Retinal pigment epithelial cell (primary cell): ENCODE data around the gene OTUD1.

Experiments
- DNase-seq: peaks from one replicate; pipeline ENCODE4 v3.0.0-alpha.2; 2010; ENCODE audit warnings: low read depth
- H3K4me3 ChIP-seq: 2 replicates; pipeline ENCODE4 v1.5.1; 2011; ENCODE audit warnings: mild to moderate bottlenecking, low read length, control low read depth, moderate library complexity
- TF ChIP-seq, protein P1 (sequence below): conservative IDR thresholded peaks from 2 replicates; pipeline ENCODE4 v1.5.1; 2011; ENCODE audit warnings: low read depth, low read length, control low read depth, inconsistent platforms

The OTUD1 gene

DNA sequence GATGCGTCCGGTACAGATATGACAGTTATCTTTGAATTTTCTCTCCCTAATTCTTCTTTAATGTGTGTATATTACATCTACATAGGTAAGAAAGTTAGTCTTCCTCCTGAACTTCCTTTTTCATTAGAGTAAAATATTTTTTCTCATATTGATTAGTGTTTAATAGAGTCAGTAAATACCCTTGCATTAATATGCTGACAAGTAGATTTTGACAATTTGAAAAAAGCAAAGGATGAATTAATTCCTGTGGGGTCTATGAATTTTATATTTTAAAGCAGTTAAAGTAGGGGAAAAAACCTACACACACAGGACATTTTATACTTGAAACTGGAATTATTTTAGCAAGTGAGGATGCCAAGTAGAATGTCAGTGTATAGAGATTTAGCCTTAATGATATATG, 9.4 kb downstream of the OTUD1 start:
- TF ChIP-seq, protein P1, sequence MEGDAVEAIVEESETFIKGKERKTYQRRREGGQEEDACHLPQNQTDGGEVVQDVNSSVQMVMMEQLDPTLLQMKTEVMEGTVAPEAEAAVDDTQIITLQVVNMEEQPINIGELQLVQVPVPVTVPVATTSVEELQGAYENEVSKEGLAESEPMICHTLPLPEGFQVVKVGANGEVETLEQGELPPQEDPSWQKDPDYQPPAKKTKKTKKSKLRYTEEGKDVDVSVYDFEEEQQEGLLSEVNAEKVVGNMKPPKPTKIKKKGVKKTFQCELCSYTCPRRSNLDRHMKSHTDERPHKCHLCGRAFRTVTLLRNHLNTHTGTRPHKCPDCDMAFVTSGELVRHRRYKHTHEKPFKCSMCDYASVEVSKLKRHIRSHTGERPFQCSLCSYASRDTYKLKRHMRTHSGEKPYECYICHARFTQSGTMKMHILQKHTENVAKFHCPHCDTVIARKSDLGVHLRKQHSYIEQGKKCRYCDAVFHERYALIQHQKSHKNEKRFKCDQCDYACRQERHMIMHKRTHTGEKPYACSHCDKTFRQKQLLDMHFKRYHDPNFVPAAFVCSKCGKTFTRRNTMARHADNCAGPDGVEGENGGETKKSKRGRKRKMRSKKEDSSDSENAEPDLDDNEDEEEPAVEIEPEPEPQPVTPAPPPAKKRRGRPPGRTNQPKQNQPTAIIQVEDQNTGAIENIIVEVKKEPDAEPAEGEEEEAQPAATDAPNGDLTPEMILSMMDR = no peak
- H3K4me3 ChIP-seq = no peak overlapping the region
- DNase-seq = no peak

- H3K4me3 ChIP-seq = no peak overlapping the region
- no peak for DNase-seq
- TF ChIP-seq, protein P1 = no peak
Measured at GRCh38 chr10:23448802-23449570, 10.1 kb downstream of the OTUD1 start.

- TF ChIP-seq, protein P1 = no peak
- no peak for DNase-seq
- H3K4me3 ChIP-seq = no peak overlapping the region
Measured at GRCh38 chr10:23452033-23452655, 13.3 kb downstream of the OTUD1 start.

GRCh38 chr10:23453465-23453864, 14.6 kb downstream of the OTUD1 start:
- H3K4me3 ChIP-seq = no peak overlapping the region
- DNase-seq = no peak
- TF ChIP-seq, protein P1 = no peak

GRCh38 chr10:23457632-23458417, 18.9 kb downstream of the OTUD1 start:
- no peak overlapping the region for H3K4me3 ChIP-seq
- no peak for DNase-seq
- TF ChIP-seq, protein P1 = no peak

DNA sequence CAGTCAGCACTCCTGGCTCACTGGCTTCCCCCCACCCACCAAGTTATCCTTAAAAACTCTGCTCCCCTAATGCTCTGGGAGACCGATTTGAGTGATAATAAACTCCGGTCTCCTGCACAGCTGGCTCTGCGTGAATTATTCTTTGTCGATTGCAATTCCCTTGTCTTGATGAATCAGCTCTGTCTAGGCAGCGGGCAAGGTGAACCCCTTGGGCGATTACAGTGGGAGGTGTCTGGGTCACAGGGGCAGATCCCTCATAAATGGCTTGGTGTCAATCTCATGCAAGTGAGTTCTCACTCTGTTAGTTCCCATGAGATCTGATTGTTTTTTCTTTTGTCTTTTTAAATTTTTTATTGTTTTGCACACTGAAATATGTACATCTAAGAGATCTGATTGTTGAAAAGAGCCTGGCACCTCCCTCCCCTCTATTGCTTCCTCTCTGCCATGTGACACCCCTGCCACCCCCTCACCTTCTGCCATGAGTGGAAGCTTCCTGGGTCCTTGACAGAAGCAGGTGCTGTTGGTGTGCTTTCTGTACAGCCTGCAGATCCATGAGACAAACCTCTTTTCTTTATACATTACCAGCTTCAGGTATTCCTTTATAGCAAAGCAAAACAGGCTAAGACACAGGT, 20.5 kb downstream of the OTUD1 start:
- TF ChIP-seq, protein P1 = no peak
- no peak for DNase-seq
- H3K4me3 ChIP-seq = no peak overlapping the region
